Measurements from ENCODE around the gene NFIX. TPM values are rescaled to one million over a fixed set of nuclear protein-coding genes. Genes with fewer than 3 reads are reported as not detected.

Gene NFIX
- total RNA-seq, 1 donor from 2014 or later, result 23.3 TPM

GRCh38 chr19:13089139-13089856, 94.0 kb downstream of the NFIX start:
- DNase-seq (ENCODE audit: low read depth), result no peak

- DNase-seq (ENCODE audit: low read depth), result no peak
Measured at GRCh38 chr19:13089857-13090507, 94.7 kb downstream of the NFIX start.

- DNase-seq (ENCODE audit: low read depth), result no peak
Measured at GRCh38 chr19:13090511-13091231, 95.4 kb downstream of the NFIX start.

- peak; percentile 47 for DNase-seq (ENCODE audit: low read depth)
Measured at GRCh38 chr19:13091400-13092157, 96.3 kb downstream of the NFIX start.

- DNase-seq (ENCODE audit: low read depth), result no peak
Measured at GRCh38 chr19:13092158-13092543, 96.9 kb downstream of the NFIX start.

GRCh38 chr19:13092606-13093235, 97.4 kb downstream of the NFIX start:
- DNase-seq (ENCODE audit: low read depth), result peak; percentile 43

GRCh38 chr19:13093407-13094105, 98.3 kb downstream of the NFIX start:
- peak; percentile 84 for DNase-seq (ENCODE audit: low read depth)

- no peak for DNase-seq (ENCODE audit: low read depth)
Measured at GRCh38 chr19:13094106-13094504, 98.8 kb downstream of the NFIX start.

- no peak for DNase-seq (ENCODE audit: low read depth)
Measured at GRCh38 chr19:13094771-13095392, 99.6 kb downstream of the NFIX start.

- DNase-seq (ENCODE audit: low read depth), result no peak
Measured at GRCh38 chr19:13095393-13095784, 100.1 kb downstream of the NFIX start.

- no peak for DNase-seq (ENCODE audit: low read depth)
Measured at GRCh38 chr19:13095934-13096927, 101.0 kb downstream of the NFIX start.

- DNase-seq (ENCODE audit: low read depth), result no peak
Measured at GRCh38 chr19:13097033-13097462, 101.8 kb downstream of the NFIX start.

- DNase-seq (ENCODE audit: low read depth), result no peak
Measured at GRCh38 chr19:13097463-13098258, 102.4 kb downstream of the NFIX start.

GRCh38 chr19:13098277-13099072, 103.2 kb downstream of the NFIX start:
- no peak for DNase-seq (ENCODE audit: low read depth)

- no peak for DNase-seq (ENCODE audit: low read depth)
Measured at GRCh38 chr19:13099073-13099999, 104.1 kb downstream of the NFIX start.

- no peak for DNase-seq (ENCODE audit: low read depth)
Measured at GRCh38 chr19:13100031-13100588, 104.8 kb downstream of the NFIX start.

All from myocyte (in vitro differentiated cells).